ENCODE results near the gene RBFA.
"Not testable (repeated sequence)": the region's sequence is repeated elsewhere in the genome, so short reads cannot be mapped to it uniquely, and the experiment has no call there.

The RBFA gene

DNA sequence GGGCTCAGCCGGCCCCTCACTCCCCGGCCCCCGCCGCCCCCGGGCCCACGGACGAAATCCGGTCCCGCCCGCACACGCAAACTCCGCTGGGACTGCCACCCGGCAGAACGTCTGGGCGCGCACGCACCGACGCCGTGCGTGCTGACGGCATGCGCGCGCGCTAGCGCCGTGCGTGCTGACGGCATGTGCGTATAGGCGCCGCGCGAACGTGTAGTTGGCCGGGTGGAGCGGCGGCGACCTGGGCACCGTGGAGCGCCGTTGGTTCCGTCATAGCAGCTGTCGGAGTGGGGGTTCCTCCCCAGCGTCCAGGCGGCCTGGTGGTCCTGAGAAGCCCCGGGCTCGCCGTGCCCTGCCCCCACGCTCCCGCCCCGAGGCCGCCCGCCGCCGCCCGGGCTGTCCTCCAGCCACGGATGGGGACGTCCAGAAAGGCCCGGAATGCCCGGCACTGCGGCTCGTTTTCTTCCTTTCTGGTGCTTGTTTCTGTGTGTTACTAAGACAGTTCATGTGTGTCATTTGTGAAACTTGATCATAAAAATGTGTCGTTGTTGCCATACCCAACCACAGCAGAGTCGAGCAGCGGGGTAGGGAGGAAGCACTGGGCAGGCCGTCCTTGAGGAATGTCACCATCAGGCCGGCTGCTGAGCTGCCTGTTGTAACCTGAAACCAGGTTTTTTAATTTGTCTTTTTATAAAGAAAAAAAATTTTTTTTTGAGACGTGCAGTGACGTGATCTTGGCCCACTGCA lies 45.6 kb upstream of the RBFA start, which contains the start of gene TXNL4A:
Gene TXNL4A (minus strand): TSS at position 113 of the 744 bp plus-strand sequence. CDS start 171 bp downstream, outside the sequence.
- TF ChIP-seq, protein P1, sequence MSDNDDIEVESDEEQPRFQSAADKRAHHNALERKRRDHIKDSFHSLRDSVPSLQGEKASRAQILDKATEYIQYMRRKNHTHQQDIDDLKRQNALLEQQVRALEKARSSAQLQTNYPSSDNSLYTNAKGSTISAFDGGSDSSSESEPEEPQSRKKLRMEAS (IDR thresholded peaks at IDR 0.05; ENCODE audit: low read depth, low read length): peak; percentile 77
- TF ChIP-seq MYC (IDR thresholded peaks at IDR 0.05; ENCODE audit: low read depth, low read length) (peak; percentile 37; the same call in 1 of the 2 replicates), POLR2A (IDR thresholded peaks at IDR 0.05; ENCODE audit: extremely low read depth, insufficient read length) (peak; percentile 79)
- TF ChIP-seq, protein P2, sequence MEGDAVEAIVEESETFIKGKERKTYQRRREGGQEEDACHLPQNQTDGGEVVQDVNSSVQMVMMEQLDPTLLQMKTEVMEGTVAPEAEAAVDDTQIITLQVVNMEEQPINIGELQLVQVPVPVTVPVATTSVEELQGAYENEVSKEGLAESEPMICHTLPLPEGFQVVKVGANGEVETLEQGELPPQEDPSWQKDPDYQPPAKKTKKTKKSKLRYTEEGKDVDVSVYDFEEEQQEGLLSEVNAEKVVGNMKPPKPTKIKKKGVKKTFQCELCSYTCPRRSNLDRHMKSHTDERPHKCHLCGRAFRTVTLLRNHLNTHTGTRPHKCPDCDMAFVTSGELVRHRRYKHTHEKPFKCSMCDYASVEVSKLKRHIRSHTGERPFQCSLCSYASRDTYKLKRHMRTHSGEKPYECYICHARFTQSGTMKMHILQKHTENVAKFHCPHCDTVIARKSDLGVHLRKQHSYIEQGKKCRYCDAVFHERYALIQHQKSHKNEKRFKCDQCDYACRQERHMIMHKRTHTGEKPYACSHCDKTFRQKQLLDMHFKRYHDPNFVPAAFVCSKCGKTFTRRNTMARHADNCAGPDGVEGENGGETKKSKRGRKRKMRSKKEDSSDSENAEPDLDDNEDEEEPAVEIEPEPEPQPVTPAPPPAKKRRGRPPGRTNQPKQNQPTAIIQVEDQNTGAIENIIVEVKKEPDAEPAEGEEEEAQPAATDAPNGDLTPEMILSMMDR (IDR thresholded peaks at IDR 0.05; ENCODE audit: low read depth, low read length): no peak
- peak within 1 kb of the TSS; percentile 74 for H3K4me3 ChIP-seq (ENCODE audit: low read depth, low read length)
- peak; percentile 93 for DNase-seq (ENCODE audit: low read depth)

DNA sequence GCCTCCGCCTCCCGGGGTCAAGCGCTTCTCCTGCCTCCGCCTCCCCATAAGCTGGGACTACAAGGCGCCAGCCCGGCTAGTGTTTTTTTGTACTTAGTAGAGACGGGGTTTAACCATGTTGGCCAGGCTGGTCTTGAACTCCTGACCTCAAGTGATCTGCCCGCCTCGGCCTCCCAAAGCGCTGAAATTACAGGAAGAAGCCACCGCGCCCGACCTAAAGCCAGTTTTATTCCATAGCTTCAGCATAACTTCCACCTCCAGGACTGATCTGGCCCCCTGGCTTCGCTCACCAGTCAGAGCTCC lies 45.1 kb upstream of the RBFA start:
- DNase-seq (ENCODE audit: low read depth): peak; percentile 29
- TF ChIP-seq MYC (IDR thresholded peaks at IDR 0.05; ENCODE audit: low read depth, low read length) (no peak), POLR2A (IDR thresholded peaks at IDR 0.05; ENCODE audit: extremely low read depth, insufficient read length) (no peak)
- TF ChIP-seq, protein P2 (IDR thresholded peaks at IDR 0.05; ENCODE audit: low read depth, low read length): no peak
- TF ChIP-seq, protein P1 (IDR thresholded peaks at IDR 0.05; ENCODE audit: low read depth, low read length): no peak
- H3K4me3 ChIP-seq (ENCODE audit: low read depth, low read length): peak overlapping the region; percentile 74

DNA sequence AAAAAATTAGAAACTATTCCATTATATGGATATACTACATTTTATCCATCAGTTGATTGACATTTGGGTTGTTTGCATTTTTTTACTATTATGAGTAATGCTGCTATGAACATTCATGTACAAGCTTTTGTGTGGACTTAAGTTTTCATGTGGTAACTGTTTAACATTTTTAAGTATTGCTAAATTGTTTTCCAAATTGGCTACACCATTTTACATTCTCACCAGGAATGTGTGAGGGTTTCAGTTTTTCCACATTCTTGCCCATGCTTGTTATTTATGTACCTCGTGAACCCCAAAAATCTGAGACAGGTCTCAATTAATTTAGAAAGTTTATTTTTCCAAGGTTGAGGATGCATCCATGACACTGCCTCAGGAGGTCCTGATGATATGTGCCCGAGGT lies 42.7 kb upstream of the RBFA start:
- no peak overlapping the region for H3K4me3 ChIP-seq (ENCODE audit: low read depth, low read length)
- DNase-seq (ENCODE audit: low read depth): no peak
- TF ChIP-seq, protein P1 (IDR thresholded peaks at IDR 0.05; ENCODE audit: low read depth, low read length): no peak
- TF ChIP-seq POLR2A (IDR thresholded peaks at IDR 0.05; ENCODE audit: extremely low read depth, insufficient read length) (no peak), MYC (IDR thresholded peaks at IDR 0.05; ENCODE audit: low read depth, low read length) (no peak)
- TF ChIP-seq, protein P2 (IDR thresholded peaks at IDR 0.05; ENCODE audit: low read depth, low read length): no peak

DNA sequence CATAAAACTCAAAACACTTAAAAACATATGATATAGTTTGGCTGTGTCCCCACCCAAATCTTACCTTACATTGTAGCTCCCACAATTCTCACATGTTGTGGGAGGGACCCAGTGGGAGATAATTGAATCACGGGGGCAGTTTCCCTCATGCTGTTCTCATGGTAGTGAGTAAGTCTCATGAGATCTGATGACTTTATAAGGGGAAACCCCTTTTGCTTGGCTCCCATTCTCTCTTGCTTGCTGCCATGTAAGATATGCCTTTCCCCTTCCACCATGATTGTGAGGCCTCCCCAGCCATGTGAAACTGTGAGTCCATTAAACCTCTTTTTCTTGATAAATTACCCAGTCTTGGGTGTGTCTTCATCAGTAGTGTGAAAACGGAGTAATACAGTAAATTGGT lies 34.5 kb upstream of the RBFA start:
- not testable (repeated sequence) for H3K4me3 ChIP-seq (ENCODE audit: low read depth, low read length); DNase-seq (ENCODE audit: low read depth)

DNA sequence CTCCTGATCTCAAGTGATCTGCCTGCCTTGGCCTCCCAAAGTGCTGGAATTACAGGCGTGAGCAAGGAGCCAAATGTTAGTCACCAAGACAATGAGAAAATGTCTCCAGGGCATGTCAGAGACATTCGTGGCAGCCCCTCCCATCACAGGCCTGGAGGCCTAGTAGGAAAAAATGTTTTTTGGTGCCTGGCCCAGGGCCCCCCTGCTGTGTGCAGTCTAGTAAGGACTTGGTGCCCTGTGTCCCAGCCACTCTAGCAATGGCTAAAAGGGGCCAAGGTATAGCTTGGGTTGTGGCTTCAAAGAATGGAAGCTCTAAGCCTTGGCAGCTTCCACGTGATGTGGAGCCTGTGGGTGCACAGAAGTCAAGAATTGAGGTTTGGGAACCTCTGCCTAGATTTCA lies 33.4 kb upstream of the RBFA start:
- TF ChIP-seq MYC (IDR thresholded peaks at IDR 0.05; ENCODE audit: low read depth, low read length) (no peak), POLR2A (IDR thresholded peaks at IDR 0.05; ENCODE audit: extremely low read depth, insufficient read length) (no peak)
- TF ChIP-seq, protein P1 (IDR thresholded peaks at IDR 0.05; ENCODE audit: low read depth, low read length): no peak
- TF ChIP-seq, protein P2 (IDR thresholded peaks at IDR 0.05; ENCODE audit: low read depth, low read length): no peak
- DNase-seq (ENCODE audit: low read depth): no peak
- H3K4me3 ChIP-seq (ENCODE audit: low read depth, low read length): no peak overlapping the region

DNA sequence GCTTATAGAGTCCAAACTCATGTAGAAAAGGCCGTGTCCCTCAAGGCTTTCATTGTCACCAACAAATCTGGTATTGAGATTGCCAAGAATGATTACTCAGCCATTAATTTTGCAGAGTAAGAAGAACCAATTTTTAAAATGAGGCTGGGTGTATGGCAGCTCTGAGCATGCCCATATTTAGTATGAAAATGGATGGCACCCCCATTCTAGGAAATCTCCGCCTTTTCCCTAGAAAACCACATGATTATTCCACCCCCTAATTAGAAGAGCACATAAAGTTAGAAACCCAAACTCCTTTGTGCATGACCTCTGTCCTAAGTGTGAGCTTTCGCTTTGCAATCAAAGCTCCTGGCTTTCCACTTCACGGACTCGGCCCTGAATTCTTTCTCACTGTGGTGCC lies 31.8 kb upstream of the RBFA start:
- no peak for TF ChIP-seq POLR2A (IDR thresholded peaks at IDR 0.05; ENCODE audit: extremely low read depth, insufficient read length)
- TF ChIP-seq, protein P2 (IDR thresholded peaks at IDR 0.05; ENCODE audit: low read depth, low read length): no peak
- no peak for TF ChIP-seq MYC (IDR thresholded peaks at IDR 0.05; ENCODE audit: low read depth, low read length)
- TF ChIP-seq, protein P1 (IDR thresholded peaks at IDR 0.05; ENCODE audit: low read depth, low read length): no peak
- no peak overlapping the region for H3K4me3 ChIP-seq (ENCODE audit: low read depth, low read length)
- no peak for DNase-seq (ENCODE audit: low read depth)
